Gastrocnemius medialis (tissue), 4 donors: Measurements from ENCODE around the gene VGLL4.

Source experiments
- CTCF ChIP-seq, 5 experiments: fragments of 450-650 bp in 3 of 5; fragments of 200-600 bp in 2 of 5; sonication (generic) in 2 of 5; IDR thresholded peaks in 4 of 5; conservative IDR thresholded peaks in 1 of 5; 1 replicate in 4 of 5; 2 replicates in 1 of 5; pipeline ENCODE4 v1.5.1; 2016 to 2019; ENCODE audit warnings: antibody characterized with exemption in 5 of 5, mild to moderate bottlenecking in 3 of 5, moderate library complexity in 3 of 5
- POLR2A ChIP-seq, 2 donors: fragments of 450-650 bp; IDR thresholded peaks; one replicate each; pipeline ENCODE4 v1.6.1; 2017; ENCODE audit warnings: antibody characterized with exemption in 2 of 2, mild to moderate bottlenecking in 2 of 2, moderate library complexity in 2 of 2

- TF ChIP-seq CTCF (IDR thresholded peaks at IDR 0.05 in 4 of 5, conservative IDR thresholded peaks at IDR 0.05 in 1 of 5) (no peak), POLR2A (IDR thresholded peaks at IDR 0.05) (no peak)
Observed at GRCh38 chr3:11626084-11626463, 17.6 kb downstream of the VGLL4 start.
